Fibroblast of lung (primary cell): Measurements from ENCODE around the gene CXCL13. TPM values are rescaled to one million over a fixed set of nuclear protein-coding genes. Genes with fewer than 3 reads are reported as not detected.

Source experiments
- DNase-seq, 2 donors: peaks; one replicate each; pipeline versions ENCODE4 v3.0.0 to v3.0.0-alpha.2; 2010; ENCODE audit warnings: low read depth in 2 of 2
- H2AFZ ChIP-seq: 2 replicates; pipeline ENCODE4 v1.5.1; 2012; ENCODE audit warnings: low read length, control low read depth, inconsistent platforms
- H3K27ac ChIP-seq: 2 replicates; pipeline ENCODE4 v1.5.1; 2011; ENCODE audit warnings: low read length, control low read depth; ENCODE audit not compliant: insufficient read depth
- H3K27me3 ChIP-seq: 2 replicates; pipeline ENCODE4 v1.5.1; 2011; ENCODE audit warnings: mild to moderate bottlenecking, low read length; ENCODE audit not compliant: control insufficient read depth, insufficient read depth
- H3K36me3 ChIP-seq: 2 replicates; pipeline ENCODE4 v1.5.1; 2011; ENCODE audit warnings: low read length; ENCODE audit not compliant: control insufficient read depth, insufficient read depth
- H3K4me1 ChIP-seq: 2 replicates; pipeline ENCODE4 v1.5.1; 2011; ENCODE audit warnings: low read length; ENCODE audit not compliant: control insufficient read depth, insufficient read depth; ENCODE audit errors: extremely low read depth
- H3K4me2 ChIP-seq: 2 replicates; pipeline ENCODE4 v1.5.1; 2011; ENCODE audit warnings: low read length, control low read depth; ENCODE audit not compliant: insufficient read depth; ENCODE audit errors: extremely low read depth
- H3K4me3 ChIP-seq, 4 experiments: fragments of 200-600 bp in 1 of 4; sonication (generic) in 1 of 4; replicated peaks in 1 of 4; 2 replicates each; pipeline ENCODE4 v1.5.1; 2011 to 2016; ENCODE audit warnings: low read length in 4 of 4, low read depth in 3 of 4, mild to moderate bottlenecking in 3 of 4, control low read depth in 2 of 4, inconsistent platforms in 1 of 4, mixed read lengths in 1 of 4; ENCODE audit not compliant: insufficient read depth in 1 of 4; ENCODE audit errors: control extremely low read depth in 1 of 4
- H3K79me2 ChIP-seq: 2 replicates; pipeline ENCODE4 v1.5.1; 2012; ENCODE audit warnings: mild to moderate bottlenecking, low read length, inconsistent platforms; ENCODE audit not compliant: control insufficient read depth, insufficient read depth
- H3K9ac ChIP-seq: 2 replicates; pipeline ENCODE4 v1.5.1; 2011; ENCODE audit warnings: mild to moderate bottlenecking, low read length, control low read depth; ENCODE audit not compliant: insufficient read depth
- H3K9me3 ChIP-seq: 2 replicates; pipeline ENCODE4 v1.5.1; 2012; ENCODE audit warnings: low read depth, low read length; ENCODE audit not compliant: control insufficient read depth, insufficient read depth
- H4K20me1 ChIP-seq: 2 replicates; pipeline ENCODE4 v1.5.1; 2011; ENCODE audit warnings: low read length; ENCODE audit not compliant: control insufficient read depth, insufficient read depth; ENCODE audit errors: extremely low read depth
- EZH2 ChIP-seq: IDR thresholded peaks from 2 replicates; pipeline ENCODE4 v1.5.1; 2012; ENCODE audit warnings: low read length, control low read depth, mild to moderate bottlenecking; ENCODE audit errors: missing control alignments
- polyA plus RNA-seq, 2 donors: library from polyadenylated mRNA; depleted of rRNA in 1 of 2; stranded (reverse) in 1 of 2; unstranded in 1 of 2; fragments of >200 nt; gene quantifications; 2 replicates each; pipeline ENCODE4 v1.2.1, GENCODE V29; 2011 to 2012; ENCODE audit warnings: missing spikeins in 1 of 2
- total RNA-seq: library from RNA; depleted of rRNA; stranded (reverse); fragments of >200 nt; gene quantifications from 2 replicates; pipeline ENCODE4 v1.2.1, GENCODE V29; 2014
- TF ChIP-seq, protein P1 (sequence below), 2 donors: IDR thresholded peaks in 1 of 2; conservative IDR thresholded peaks in 1 of 2; 1 replicate in 1 of 2; 2 replicates in 1 of 2; pipeline ENCODE4 v1.5.1; 2011 to 2012; ENCODE audit warnings: low read length in 2 of 2, control low read depth in 1 of 2, inconsistent platforms in 1 of 2, low read depth in 1 of 2, mild to moderate bottlenecking in 1 of 2

CXCL13 gene
- total and polyA plus RNA-seq, 2 donors (not counting 1 experiment from before 2014, with no cell fraction given): not detected

DNA sequence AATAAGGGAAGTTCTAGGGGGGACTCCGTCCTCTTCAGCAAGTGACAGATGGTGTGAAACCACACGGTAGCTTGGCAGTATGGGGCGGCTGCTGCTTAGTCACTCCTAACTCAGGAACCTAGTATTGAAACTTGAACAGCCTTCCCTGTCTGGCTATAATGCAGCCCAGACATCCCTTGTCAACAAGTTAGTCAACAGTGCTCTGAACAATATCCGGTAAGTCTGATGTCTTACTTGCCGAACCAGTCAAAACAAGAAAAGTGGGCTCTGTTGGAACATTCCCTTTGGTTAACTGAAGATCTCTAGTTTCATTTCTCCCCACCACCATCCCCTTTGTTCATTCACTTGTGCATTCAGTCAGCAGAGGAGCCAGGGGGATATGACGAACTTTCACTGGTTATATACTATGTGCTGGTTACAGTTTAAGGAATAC lies 18.7 kb upstream of the CXCL13 start:
- peaks cover 4% of the 10 kb centered on the region for H3K27me3 ChIP-seq
- H3K4me2 ChIP-seq: no peak overlapping the region
- no peaks in the 10 kb centered on the region for H3K9me3 ChIP-seq
- no peaks in the 10 kb centered on the region for H3K36me3 ChIP-seq
- no peak overlapping the region for H3K27ac ChIP-seq
- DNase-seq: peak in 1 of 2 donors; percentile 30
- no peak overlapping the region for H3K4me3 ChIP-seq
- no peaks in the 10 kb centered on the region for H3K4me1 ChIP-seq
- no peak for TF ChIP-seq EZH2
- TF ChIP-seq, protein P1, sequence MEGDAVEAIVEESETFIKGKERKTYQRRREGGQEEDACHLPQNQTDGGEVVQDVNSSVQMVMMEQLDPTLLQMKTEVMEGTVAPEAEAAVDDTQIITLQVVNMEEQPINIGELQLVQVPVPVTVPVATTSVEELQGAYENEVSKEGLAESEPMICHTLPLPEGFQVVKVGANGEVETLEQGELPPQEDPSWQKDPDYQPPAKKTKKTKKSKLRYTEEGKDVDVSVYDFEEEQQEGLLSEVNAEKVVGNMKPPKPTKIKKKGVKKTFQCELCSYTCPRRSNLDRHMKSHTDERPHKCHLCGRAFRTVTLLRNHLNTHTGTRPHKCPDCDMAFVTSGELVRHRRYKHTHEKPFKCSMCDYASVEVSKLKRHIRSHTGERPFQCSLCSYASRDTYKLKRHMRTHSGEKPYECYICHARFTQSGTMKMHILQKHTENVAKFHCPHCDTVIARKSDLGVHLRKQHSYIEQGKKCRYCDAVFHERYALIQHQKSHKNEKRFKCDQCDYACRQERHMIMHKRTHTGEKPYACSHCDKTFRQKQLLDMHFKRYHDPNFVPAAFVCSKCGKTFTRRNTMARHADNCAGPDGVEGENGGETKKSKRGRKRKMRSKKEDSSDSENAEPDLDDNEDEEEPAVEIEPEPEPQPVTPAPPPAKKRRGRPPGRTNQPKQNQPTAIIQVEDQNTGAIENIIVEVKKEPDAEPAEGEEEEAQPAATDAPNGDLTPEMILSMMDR (conservative IDR thresholded peaks at IDR 0.05 in 1 of 2, IDR thresholded peaks at IDR 0.05 in 1 of 2; ENCODE audit: low read depth in 1 of 2, low read length in 2 of 2): no peak
- H4K20me1 ChIP-seq: no peaks in the 10 kb centered on the region
- no peak overlapping the region for H2AFZ ChIP-seq
- no peak overlapping the region for H3K9ac ChIP-seq
- no peaks in the 10 kb centered on the region for H3K79me2 ChIP-seq

DNA sequence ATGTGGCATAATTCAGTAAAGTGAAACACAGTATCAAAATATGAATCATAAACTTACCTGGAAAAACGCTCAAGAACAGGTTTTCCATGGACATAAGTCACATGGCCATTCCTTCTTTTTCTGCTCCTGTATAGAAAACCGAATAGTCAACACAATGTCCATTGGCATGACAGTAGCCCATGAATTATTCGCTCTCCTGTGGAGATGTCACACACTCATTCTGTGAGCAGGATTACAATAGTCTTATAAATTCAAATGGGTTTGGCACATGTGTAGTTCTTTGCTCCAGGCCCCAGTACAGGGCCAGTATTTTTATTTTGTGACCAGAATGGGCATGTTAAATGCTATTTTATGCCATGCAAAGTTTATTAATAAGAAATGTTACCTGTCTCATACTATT lies 15.1 kb upstream of the CXCL13 start:
- H3K9ac ChIP-seq: no peak overlapping the region
- DNase-seq: no peak
- H3K27me3 ChIP-seq: no peaks in the 10 kb centered on the region
- no peaks in the 10 kb centered on the region for H3K79me2 ChIP-seq
- H3K4me1 ChIP-seq: no peaks in the 10 kb centered on the region
- no peak overlapping the region for H3K4me2 ChIP-seq
- TF ChIP-seq EZH2: no peak
- TF ChIP-seq, protein P1 (conservative IDR thresholded peaks at IDR 0.05 in 1 of 2, IDR thresholded peaks at IDR 0.05 in 1 of 2; ENCODE audit: low read depth in 1 of 2, low read length in 2 of 2): no peak
- H3K27ac ChIP-seq: no peak overlapping the region
- no peaks in the 10 kb centered on the region for H4K20me1 ChIP-seq
- no peaks in the 10 kb centered on the region for H3K36me3 ChIP-seq
- H3K4me3 ChIP-seq: no peak overlapping the region
- no peak overlapping the region for H2AFZ ChIP-seq
- no peaks in the 10 kb centered on the region for H3K9me3 ChIP-seq

DNA sequence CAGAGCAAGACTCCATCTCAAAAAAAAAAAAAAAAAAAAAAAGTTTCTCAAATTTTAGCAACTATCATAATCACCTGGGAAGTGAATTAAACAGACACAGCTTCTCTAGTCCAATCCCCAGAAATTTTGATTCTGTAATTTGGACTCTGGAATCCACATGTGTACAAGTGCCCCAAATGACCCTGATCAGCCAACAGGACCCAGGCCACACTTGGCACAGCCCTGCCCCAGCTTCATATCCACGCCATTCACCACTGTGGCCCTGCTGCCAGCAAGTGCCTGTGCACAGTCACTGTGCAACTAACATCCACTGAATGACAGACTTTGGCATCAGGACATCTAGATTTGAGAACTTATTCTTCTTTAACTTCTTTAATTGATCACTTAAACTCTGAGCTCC lies 14.1 kb upstream of the CXCL13 start:
- Histone ChIP-seq H2AFZ (no peak overlapping the region), H3K9ac (no peak overlapping the region), H3K4me3 (no peak overlapping the region), H3K4me2 (no peak overlapping the region), H3K27me3 (no peaks in the 10 kb centered on the region), H4K20me1 (no peaks in the 10 kb centered on the region), H3K27ac (no peak overlapping the region), H3K9me3 (no peaks in the 10 kb centered on the region), H3K36me3 (no peaks in the 10 kb centered on the region), H3K4me1 (no peaks in the 10 kb centered on the region), H3K79me2 (no peaks in the 10 kb centered on the region)
- no peak for TF ChIP-seq EZH2
- TF ChIP-seq, protein P1 (conservative IDR thresholded peaks at IDR 0.05 in 1 of 2, IDR thresholded peaks at IDR 0.05 in 1 of 2; ENCODE audit: low read depth in 1 of 2, low read length in 2 of 2): no peak
- no peak for DNase-seq
